NCI-H146 treated with DMSO at 0.1 percent for 48 hours (cell line): Measurements from ENCODE around the gene IGSF3.
"Not testable (repeated sequence)": the region's sequence is repeated elsewhere in the genome, so short reads cannot be mapped to it uniquely, and the experiment has no call there.

Source experiments
- DNase-seq: peaks from one replicate; lab custom pipeline; 2025; ENCODE audit not compliant: unreplicated experiment; lab: John Stamatoyannopoulos, UW

The IGSF3 gene

GRCh38 chr1:116603646-116604045 is 63.9 kb downstream of the IGSF3 start:
- not testable (repeated sequence) for DNase-seq

DNA sequence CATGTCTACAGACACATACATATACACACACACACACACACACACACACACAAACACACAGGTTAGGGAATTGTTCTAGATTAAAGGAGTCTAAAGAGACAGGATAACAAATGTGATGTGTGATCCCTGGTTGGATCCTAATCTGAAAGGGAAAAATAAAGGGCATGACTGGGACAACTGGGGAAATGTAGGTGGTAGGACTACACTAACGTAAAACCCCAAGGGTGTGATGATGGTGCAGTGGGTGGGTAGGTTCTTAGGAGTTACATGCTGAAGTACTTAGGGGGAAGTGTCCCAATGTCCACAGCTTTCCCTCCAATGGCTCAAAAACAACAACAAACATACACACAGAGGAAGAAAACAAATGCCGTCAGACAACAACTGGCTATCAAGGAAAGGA is 68.2 kb downstream of the IGSF3 start:
- DNase-seq: not testable (repeated sequence)

GRCh38 chr1:116598420-116599036 is 69.0 kb downstream of the IGSF3 start:
- not testable (repeated sequence) for DNase-seq

GRCh38 chr1:116597388-116597787 is 70.1 kb downstream of the IGSF3 start:
- not testable (repeated sequence) for DNase-seq

DNA sequence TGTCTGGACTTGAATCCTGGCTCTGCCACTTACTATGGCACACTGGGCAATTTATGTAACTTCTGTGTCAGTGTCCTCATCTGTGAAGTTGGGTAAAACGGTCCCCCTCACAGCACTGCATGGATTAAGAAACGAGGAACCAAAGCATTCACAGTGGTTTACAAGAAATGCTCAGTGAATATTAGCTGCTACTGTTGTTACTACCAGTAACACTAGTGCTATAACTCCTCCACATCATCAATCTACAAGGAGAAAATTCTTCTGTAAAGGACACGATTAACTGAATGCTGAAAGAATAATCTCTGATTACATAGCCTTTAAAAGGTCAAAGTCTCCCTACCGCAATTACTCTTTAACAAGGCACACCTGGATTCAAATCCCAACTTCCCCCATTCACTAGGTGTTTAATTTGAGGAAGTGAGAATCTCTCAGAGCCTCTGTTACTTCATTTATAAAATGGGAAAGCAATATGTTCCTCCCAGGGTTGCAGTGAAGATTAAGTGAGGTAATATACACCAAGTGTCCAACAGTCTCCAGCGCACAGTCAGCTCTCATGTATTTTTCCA is 70.7 kb downstream of the IGSF3 start:
- peak; percentile 8 for DNase-seq

GRCh38 chr1:116595946-116596741 is 71.4 kb downstream of the IGSF3 start:
- DNase-seq: peak; percentile 81

GRCh38 chr1:116595065-116595840 is 72.3 kb downstream of the IGSF3 start:
- DNase-seq: not testable (repeated sequence)

DNA sequence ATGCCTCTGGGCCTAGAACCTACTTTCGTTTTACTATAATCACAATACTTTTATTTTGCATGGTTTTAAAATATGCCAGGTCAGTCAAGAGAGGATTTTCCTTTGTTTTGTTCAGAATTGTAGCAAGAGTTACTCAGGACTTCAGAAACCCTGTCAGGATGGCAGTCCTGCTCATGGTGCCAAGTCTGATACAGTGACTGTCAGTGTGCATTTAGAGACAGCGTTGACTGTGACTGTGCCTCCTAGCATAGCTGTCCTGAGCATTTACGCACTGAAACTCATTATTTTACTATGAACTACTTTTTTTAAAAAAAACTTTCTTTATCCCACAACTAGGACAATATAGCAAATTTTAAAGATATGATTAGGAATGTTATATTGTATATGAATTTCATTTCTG is 73.6 kb downstream of the IGSF3 start:
- DNase-seq: not testable (repeated sequence)

DNA sequence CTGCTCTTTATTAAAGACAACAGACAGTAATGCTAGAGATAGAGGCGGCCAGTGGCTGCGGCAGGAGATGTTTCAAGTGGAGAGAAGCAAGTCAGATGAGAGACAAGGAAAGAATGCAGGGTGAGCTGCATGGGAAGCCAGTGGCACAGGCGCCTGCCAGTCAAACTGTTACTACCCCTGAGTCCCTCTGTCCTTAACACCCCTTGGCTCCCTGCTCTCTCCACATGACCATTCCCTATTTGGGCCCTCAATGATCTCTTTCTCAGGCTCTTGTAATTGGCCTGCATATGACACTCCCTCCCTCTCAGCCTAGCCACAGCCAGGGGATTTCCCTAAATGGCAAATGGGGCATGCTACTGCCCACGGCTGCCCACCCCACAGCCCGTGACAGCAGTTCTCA is 74.1 kb downstream of the IGSF3 start:
- not testable (repeated sequence) for DNase-seq

GRCh38 chr1:116591951-116592605 is 75.5 kb downstream of the IGSF3 start:
- DNase-seq: not testable (repeated sequence)

- not testable (repeated sequence) for DNase-seq
These were observed 76.3 kb downstream of the IGSF3 start for GRCh38 chr1:116591006-116591950.

GRCh38 chr1:116590359-116591005 is 77.1 kb downstream of the IGSF3 start:
- DNase-seq: not testable (repeated sequence)

DNA sequence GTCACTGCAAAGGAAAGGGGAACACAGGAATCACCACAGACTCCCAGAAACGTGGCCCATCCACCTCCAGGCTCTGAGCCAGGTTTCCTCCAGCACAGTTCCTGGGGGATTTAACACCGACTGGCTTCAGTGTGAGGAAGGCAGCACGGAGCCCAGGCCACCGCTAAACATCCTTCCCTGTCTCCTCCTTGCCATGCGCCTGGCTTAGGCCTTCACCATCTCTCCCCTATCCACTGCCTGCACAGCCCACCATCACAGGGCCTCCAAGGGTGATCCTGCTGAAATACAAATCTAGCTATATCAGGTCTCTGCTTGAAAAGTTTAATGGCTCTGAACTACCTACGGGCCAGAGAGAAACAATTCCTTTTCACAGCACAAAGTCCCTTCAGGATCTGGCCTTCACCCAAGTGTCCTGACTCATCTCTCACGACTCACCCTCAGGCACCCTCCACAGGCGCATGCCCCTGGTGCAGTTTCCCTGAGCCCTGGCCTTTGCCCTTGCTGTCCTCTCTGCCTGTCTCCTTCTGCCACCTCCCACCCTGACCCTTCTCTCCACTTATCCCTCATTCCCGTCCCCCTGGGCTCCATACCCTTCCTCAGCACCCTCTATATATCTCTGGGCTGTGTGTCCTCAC is 78.3 kb downstream of the IGSF3 start:
- not testable (repeated sequence) for DNase-seq

DNA sequence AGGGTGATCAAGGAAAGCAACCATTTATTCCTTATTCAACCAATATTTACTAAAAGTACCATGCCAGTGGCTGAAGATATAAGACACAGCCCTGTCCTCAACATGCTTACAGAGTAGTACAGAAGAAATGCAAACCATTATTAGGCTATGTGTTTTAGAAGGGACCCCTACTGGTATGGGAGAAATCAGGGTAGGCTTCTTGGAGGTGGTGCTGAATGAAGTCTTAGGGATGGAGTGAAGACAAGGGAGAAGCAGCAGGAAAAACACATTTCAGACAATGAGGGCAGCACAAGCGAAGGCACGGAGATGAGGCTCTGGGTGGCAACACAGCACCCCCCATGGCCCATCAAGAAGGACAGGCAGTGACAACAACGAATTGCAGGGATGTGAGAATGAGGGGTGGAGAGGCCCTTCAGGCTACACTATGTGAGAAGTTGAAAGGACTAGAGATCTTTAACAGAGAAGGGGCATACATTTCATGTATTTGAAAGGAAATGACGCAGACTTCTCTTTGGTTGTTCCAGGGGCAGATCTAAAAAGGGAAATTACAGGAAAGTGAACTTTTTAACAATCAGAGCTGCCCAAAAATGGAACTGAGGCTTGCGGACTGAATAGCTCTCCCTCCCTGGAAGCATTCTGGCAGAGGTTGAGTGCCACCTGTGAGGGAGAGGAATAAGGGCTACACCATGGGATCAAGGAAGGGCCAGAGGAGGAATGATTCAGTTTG is 79.9 kb downstream of the IGSF3 start:
- no peak for DNase-seq

- DNase-seq: peak; percentile 22
These were observed 80.8 kb downstream of the IGSF3 start for GRCh38 chr1:116586741-116587143.

- no peak for DNase-seq
These were observed 81.6 kb downstream of the IGSF3 start for GRCh38 chr1:116585886-116586285.

GRCh38 chr1:116581323-116581885 is 86.1 kb downstream of the IGSF3 start:
- DNase-seq: no peak
